COLO668 (cell line): Measurements from ENCODE around the gene FHIT.
"Not testable (repeated sequence)": the region's sequence is repeated elsewhere in the genome, so short reads cannot be mapped to it uniquely, and the experiment has no call there.

Experiments
- DNase-seq: peaks from one replicate; lab custom pipeline; 2025; ENCODE audit not compliant: unreplicated experiment; lab: John Stamatoyannopoulos, UW

Gene FHIT

DNA sequence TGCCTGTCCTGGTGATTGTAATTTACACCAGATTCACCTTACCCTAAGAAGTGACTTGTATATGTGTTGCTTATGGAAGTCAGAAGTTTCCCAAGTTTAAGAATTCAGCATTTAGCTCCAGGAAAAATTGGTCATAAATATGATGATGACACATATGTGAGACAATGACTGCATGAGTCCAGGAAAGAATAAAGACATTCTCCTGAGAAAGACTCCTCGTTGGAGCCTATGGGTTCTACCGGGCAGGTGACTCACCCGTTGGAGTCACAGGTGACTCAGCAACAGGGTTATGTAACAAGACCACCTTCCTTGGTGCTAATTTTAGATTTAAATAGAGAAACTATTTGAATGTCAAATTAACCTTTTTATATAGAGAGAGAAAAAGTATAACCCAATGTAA is 662.4 kb downstream of the FHIT start:
- no peak for DNase-seq

DNA sequence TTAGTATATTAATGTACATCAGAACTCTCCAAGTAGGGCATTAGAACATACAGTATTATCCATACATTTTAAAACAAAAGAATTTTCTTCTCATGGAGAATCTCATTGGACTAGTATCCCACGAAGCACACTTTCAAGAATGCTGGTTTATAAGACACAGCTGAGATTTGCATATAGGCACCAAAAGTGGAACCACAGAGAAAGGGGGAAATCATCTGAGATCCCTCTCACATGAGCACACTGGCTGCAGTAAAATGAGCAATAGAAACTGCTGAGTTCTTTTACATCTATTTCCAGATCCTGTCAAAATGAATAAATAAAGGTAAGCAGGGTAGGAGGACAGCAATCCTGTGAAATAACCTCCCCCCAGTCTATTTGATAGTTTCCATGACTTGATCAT is 665.3 kb downstream of the FHIT start:
- no peak for DNase-seq

DNA sequence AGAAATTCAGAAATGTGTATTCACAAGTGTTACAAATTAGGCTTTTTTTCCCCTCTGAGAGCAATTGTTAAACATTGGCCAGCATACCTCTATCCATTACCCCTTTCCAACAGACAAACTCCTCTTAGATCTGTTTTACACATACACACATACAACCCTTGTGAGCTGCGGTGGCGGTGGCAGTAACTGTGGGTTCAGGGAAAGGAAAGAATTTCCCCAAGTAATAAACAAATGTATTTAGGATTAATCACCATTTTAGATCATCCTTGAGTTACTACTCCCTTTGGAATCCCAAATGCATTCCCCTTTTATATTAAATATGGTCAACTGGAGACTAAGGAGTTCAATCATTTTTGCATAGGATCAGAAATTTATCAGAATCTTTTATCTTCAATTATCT is 667.0 kb downstream of the FHIT start:
- no peak for DNase-seq

DNA sequence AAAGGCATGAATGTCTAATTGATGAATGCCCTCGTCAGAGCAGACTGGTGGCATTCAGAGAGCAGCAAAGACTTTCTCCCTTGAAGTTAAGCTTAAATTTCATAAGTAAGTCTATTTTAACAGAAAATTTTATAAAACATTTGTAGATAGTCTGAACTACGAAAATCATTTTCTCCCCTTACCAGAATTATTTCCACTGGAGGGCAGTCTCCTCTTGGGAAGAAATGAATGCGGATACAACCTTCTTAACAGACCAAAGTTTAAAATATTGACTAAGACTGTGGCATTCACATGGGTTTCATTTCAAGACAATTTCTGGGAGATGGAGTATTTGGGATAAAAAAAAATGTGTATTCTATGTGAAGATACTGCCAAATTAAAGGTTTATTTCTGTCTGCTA is 669.0 kb downstream of the FHIT start:
- DNase-seq = no peak

DNA sequence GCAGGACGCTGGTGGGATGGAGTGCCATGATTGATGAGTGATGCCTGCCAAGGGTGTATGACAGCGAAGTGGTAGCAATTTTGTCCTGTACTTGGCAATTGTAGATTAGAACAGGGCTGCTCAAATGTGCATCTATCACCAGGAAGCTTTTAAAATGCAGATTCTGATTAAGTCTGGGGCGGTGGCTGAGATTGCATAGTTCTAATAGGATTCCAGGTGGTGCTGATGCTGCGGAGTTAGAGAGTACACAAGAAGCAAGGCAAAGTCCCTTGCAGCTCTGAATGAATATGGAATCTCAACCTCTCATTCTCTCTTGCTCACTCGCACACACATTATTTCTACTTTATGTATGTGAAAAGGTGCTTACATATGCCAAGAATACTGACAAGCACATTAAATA is 670.4 kb downstream of the FHIT start:
- no peak for DNase-seq

DNA sequence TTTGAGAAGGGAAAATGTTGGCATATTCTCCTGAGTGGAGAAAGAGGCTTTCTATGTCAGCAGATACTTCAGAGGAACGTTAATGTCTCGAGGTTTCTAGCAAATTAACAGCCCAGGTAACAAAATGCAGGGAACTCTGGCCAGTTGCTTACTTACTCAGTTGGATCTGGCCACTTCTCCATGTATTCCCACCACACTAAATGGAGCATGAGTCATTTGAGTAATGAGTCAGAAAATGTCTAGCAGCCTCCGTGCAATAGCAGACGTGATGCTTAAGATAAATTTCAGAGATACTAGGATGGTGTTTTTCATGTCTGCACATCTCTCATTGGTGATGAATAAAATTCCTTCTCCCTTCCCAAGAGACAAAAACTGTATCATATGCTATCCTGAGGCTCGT is 671.5 kb downstream of the FHIT start:
- DNase-seq = no peak

DNA sequence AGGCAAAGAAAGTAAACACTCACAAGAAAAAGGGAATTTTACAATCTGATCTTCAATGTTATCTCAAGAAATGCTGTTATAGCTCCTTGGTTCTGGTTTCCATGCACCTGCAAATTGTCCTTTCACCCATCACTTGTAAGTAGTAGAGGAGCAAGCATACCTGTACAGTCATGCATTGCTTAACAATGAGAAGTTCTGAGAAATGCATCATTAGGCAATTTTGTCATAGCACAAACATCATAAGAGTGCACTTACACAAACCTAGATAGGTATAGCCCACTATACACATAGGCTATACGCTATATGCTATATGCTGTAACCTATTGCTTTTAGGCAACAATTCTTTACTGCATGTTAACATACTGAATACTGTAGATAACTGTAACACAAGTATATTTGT is 672.3 kb downstream of the FHIT start:
- DNase-seq = no peak

DNA sequence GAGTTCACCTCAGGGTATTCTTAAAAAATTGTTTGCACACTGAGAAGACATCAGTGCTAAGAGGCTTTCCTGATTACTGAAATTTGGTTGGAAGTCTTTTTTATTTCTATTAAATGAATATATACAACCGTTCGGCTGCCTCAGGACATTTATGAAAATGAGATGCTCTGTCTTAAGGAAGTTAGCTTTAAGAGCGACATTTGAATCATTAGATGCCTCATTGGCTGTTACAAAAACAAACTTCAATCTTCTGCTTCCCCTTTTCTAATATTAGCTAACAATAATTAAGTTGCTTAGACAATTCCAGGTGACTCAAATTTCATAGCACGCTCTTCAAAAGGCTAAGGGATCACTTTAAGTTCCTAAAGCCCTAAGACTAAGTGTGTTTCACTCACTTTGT is 673.7 kb downstream of the FHIT start:
- no peak for DNase-seq

DNA sequence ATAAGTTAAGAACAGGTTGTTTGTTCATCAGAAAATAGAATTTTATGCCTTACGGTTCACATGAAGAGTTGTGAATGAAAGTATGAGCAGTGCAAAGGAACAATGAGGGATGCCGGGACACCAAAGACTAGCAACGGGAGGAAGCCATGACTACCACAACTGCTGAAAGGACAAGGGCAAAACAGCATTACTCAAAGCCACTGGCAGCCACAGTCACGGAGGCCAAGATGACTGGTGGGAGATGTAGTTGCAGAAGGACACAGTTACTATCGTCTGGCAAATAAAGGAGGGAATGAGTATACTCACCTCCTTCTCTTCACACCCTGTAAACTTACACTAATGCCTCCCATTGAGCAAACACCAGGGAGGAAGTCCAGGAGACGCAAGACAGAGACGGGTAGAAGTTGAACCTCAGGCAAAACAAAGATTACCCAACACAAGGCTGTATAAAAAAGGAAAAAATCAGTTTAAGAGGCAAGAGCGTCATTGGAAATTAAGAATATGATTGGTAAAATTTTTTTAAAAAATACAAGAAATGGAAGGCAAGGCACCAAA is 675.5 kb downstream of the FHIT start:
- DNase-seq = no peak

DNA sequence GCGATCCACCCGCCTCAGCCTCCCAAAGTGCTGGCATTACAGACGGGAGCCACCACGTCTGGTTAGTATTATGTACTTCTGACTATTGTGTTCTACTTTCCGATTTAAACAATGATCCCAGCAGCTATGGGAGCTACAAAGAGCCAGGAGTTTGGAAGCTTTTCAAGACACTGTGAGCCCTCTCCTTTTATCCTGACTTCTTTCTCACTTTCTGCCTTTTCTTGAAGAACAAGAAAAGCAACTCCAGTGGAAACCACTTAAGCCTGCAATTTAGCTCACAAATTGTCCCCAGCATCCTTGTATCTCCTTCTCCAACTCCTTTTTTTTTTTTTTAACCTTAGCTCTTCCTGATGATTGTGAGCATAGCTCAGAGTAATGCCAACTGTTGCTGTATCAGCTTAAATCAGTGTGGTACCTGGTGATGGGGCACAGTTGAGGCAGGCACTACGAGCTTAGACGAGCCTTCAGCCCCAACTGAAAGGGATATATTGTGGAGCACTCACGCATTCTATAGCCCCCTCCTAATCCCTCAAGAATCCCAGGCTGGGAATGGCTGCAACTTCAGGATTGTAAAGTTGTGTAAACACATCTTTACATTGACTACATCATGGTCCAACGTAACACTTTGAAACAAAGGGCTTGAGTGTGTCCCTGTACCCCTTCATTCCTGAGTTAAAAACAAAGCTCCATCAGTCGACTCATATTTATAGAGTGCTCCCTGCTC is 677.0 kb downstream of the FHIT start:
- no peak for DNase-seq

DNA sequence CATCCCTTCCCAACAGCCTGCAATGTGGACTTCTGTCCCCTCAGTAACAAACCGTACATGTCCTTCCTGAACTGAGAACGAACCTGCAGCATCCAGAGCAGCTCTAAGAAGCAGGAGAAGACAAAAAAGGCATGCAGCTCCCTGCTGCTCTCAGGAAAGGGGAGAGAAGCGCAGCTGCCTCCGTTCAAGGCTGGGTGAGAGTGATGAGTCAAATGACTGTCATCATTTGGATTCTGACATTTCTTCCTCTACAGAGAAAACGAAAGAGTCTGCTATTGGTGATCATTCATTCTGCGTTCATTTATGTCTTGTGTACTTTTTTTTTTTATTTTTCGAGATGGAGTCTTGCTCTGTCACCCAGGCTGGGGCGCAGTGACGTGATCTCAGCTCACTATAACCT is 677.8 kb downstream of the FHIT start:
- no peak for DNase-seq

DNA sequence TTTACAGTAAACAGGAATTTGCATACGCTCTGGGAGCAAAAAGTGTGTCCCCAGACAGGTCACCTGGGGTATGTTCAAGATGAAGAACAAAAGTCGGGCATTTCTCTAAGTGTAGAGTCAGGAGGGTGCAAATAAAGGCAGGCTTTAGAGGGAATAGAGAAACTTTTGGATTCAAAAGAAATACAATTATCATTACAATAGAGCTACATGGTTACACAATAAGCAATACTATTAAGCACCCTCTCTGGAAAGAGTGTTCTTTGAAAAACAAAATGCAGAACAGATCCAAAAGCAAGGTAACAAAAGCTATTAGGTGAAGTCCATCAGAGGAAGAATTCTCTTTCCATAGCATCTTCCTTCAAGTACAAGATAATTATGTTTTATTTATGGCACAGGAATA is 679.7 kb downstream of the FHIT start:
- DNase-seq = no peak

DNA sequence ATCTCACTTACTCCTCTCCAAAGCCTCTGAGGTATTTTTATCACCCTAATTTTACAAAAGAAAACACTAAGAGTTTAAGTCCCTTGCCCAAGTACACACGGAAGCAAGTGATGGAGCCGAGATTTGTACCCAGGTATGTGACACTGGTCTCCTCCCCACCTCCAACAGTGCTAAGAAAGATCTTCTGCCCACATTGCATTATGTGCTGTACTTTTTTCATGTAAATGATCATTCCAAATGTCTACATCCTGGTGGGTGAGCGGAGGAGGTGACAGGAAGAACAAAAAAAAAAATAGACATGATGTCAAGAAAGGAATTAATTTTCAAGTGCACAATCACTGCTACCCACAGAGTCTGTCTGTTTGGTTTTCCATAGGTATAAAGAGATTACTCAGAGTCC is 694.1 kb downstream of the FHIT start:
- no peak for DNase-seq

DNA sequence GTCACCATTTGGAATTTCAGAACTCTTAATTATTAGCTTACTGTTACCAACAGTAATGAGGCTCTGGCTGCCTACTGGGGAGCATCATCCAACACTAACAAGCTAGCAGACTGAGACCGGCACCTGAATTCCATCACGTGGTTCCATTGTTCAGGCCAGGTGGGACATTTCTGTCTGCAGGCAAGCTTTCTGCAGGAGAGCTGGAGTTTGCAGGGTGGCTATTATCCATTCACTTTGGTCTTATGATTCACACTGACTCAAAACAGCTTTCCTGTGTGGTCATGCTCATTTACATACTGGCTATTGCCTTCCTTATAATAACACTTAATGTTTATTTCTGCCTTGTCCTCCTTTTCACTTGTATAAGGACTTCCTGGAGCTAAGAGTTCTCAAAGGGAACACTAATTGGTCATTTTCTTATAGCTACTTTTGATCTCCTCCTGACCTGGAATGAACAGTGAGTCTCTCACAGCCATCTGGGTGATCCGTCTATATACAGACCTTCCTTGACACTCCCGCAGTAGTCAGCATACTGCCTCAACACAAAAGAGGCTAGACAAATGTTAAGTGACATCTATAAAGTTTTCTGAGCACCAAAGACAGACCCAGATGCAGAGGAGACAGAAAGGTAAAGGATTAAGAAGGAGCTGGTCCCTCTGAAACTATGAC is 695.4 kb downstream of the FHIT start:
- DNase-seq = no peak

DNA sequence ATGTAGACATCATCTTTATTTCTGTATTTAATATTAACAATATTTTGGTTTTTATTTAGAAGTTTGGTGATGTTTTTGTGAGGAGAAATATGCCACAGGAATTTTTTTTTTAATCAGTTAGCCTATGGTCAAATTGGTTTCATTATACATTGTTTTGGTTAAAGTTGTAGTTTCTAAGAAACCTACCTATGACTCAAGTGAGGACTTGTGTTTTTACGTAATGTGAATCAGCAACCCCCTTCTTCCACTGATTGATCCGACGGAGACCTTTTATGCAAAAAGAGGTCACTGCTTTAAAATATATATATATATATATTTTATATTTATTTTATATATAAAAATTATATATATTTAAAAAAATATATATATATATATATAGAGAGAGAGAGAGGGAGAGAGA is 698.1 kb downstream of the FHIT start:
- no peak for DNase-seq

DNA sequence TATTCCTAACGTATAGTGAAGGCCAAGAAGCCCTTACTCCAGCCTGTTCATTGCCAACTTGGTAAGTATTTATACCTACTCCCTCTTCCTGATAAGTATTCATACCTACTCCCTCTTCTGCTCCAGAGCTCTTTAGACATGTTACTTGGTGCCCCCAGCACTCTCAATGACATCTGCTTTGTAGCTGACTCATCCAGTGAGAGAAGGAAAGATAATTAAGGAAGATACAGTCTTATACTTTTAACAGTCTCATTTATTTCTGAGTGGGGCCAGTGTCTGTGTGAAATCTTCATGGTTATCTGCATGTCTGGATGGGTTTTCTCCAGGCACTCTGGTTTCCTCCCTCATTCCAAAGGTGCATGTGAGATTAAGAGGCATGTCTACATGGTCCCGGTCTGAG is 698.7 kb downstream of the FHIT start:
- no peak for DNase-seq

DNA sequence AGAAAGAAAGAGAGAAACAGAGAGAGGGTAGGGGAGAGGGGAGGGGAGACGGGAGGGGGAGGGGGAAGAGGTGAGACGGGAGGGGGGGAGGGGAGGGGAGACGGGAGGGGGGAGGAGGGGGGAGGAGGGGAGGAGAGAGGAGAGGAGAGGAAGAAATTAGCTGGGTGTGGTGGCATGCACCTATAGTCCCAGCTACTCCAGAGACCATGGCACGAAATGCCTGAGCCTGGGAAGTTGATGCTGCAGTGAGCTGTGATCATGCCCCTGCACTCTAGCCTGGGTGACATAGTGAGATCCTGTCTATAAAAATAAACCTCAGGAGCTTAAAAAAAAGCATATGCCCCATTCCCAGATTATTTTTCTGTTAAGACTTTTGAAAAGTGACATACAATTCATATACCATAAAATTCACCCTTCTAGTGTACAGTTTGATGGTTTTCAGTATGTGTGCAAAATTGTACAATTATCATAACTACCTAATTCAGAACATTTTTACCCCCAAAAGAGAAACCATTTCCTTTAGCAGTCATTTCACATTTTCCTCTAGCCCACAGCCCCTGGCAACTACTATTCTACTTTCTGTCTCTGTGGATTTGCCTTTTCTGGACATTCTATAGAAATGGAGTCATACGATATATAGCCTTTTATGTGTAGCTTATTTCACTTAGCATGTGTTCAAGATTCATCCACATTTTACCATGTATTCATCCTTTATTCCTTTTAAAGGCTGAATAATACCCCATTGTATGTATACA is 699.6 kb downstream of the FHIT start:
- no peak for DNase-seq

DNA sequence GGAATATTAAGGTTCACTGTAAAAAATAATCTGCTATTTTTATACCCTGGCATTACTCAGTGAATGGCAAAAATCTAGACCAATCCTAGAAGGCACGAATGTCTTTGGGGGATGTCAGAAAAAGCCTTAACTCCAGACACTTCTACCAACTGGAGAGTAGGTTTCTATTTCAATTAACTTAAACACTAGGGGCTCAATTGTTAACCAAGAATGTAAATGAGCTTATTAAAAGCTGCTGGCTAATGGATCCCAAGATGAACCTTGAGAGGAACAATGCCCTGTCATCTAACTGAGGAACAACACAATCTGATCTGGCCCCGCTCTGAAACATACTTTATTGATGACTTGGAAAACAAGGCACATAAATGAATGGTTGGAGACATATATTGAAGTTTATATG is 701.4 kb downstream of the FHIT start:
- no peak for DNase-seq

DNA sequence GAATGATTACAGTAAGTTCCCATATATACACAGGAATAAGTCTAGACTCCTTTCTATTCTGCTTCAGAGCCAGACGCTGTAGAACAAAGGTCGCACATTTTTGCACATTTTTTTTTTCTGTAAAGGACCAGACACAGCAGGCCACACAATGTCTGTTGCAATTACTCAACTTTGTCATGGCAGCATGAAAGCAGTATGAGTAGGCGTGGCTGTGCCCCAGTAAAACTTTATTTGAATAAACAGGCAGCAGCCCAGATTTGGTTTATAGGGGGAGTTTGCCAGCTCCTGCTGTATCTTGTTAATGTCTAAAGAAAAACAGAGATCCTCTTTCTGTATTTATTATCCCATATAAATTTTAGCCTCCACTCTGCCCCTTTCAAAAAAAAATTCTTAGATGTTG is 708.3 kb downstream of the FHIT start:
- no peak for DNase-seq

DNA sequence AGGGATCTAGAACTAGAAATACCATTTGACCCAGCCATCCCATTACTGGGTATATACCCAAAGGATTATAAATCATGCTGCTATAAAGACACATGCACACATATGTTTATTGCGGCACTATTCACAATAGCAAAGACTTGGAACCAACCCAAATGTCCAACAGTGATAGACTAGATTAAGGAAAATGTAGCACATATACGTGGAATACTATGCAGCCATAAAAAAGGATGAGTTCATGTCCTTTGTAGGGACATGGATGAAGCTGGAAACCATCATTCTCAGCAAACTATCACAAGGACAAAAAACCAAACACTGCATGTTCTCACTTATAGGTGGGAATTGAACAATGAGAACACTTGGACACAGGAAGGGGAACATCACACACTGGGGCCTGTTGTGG is 711.9 kb downstream of the FHIT start:
- DNase-seq = not testable (repeated sequence)

DNA sequence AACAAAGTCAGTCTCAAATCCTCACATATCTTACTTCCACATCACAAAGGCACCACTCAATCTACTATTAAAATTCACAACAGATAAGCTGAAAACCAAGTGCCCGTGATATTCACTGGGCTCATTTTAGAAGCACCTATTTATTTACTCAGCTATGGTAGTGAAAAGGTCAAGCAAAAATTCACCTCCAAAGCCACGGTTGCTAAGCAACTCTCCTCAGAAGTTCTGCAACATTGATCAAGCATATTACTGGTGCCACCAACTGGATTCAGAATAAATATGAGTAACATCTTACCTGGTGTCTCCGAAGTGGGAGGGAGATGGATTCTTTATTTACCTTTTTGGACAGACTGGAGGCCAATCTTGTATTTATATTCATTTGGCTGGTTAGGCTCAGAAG is 714.8 kb downstream of the FHIT start:
- DNase-seq = peak; percentile 56

DNA sequence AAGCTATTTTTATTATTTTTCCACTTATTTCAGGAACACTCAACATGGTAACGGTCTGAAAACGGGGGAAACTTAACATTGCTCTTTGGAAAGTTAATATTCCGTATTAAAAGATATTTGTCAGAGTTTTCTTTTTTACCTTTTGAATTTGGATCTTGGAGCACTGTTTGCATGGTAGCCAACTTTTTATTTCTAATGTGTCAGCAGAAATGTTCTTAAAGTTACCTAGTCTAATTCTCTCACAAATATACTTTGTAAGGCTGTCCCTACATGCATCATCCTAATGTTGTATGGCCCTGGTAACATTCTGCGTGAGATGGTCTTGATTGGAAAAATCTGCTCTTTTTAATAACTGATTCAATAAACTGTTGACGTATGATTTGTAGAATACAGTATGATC is 719.5 kb downstream of the FHIT start:
- DNase-seq = no peak
